ENCODE measurements around the gene SLC35F4.

DNA sequence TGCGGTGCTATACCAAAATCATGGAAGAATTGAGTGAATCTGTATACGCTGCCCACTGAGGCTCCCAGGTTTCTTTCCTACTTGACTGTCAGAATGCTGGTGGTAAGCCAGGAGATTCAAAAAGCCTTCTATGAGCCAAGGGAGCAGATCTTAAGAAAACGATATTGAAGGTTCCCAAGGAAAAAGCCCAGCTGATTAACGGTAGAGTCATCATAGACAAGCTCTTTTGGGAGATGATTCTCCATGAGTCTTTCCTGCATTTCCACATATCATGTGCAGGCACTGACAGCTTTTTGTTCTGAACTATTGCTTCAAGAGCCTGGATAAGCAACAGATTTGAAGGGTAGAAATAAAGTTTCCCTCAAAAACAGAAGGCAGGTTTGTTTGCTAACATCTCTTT lies 17.5 kb downstream of the SLC35F4 start:
- TF ChIP-seq, protein P1, sequence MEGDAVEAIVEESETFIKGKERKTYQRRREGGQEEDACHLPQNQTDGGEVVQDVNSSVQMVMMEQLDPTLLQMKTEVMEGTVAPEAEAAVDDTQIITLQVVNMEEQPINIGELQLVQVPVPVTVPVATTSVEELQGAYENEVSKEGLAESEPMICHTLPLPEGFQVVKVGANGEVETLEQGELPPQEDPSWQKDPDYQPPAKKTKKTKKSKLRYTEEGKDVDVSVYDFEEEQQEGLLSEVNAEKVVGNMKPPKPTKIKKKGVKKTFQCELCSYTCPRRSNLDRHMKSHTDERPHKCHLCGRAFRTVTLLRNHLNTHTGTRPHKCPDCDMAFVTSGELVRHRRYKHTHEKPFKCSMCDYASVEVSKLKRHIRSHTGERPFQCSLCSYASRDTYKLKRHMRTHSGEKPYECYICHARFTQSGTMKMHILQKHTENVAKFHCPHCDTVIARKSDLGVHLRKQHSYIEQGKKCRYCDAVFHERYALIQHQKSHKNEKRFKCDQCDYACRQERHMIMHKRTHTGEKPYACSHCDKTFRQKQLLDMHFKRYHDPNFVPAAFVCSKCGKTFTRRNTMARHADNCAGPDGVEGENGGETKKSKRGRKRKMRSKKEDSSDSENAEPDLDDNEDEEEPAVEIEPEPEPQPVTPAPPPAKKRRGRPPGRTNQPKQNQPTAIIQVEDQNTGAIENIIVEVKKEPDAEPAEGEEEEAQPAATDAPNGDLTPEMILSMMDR (IDR thresholded peaks at IDR 0.05), result no peak
- no peak for TF ChIP-seq POLR2A (IDR thresholded peaks at IDR 0.05)

Measured in thyroid gland (tissue), 4 donors.